ENCODE data around the gene USP12.
"Not testable (repeated sequence)": the region's sequence is repeated elsewhere in the genome, so short reads cannot be mapped to it uniquely, and the experiment has no call there.

Gene USP12

GRCh38 chr13:27123445-27123844 lies 48.2 kb downstream of the USP12 start:
- DNase-seq, result not testable (repeated sequence)

DNA sequence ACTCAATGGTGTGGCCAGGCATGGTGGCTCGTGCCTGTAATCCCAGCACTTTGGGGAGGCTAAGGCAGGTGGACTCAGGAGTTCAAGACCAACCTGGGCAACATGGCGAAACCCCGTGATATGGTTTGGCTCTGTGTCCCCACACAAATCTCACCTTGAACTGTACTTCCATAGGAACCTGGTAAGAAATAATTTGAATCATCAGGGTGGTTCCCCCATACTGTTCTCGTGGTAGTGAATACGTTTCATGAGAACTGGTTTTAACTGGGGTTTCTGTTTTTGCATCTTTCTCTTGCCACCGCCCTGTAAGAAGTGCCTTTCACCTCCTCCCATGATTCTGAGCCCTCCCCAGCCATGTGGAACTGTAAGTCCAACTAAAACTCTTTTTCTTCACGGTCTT lies 49.6 kb downstream of the USP12 start:
- no peak for DNase-seq

DNA sequence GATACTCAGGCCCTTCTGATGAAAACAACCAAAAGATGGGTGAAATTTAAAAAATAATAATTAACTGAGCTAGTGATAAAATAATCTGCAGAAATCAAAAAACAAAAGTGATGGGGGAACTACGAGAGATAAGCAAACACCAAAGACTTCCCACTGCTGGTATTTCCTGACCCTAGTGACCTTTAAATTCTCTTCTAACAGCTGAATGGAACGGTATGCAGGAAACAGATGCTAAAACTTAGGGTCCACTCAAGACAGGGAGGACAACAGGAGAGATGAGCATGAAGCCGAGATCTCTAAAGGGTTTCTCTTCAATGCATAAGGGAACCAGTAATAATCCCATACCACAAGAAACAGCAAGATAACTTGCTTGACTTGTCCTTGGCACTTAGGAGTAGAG lies 50.8 kb downstream of the USP12 start:
- no peak for DNase-seq

GRCh38 chr13:27120011-27120410 lies 51.6 kb downstream of the USP12 start:
- no peak for DNase-seq

- no peak for DNase-seq
Measured at GRCh38 chr13:27118428-27119054, 53.1 kb downstream of the USP12 start.

- no peak for DNase-seq
Measured at GRCh38 chr13:27117952-27118351, 53.7 kb downstream of the USP12 start.

DNA sequence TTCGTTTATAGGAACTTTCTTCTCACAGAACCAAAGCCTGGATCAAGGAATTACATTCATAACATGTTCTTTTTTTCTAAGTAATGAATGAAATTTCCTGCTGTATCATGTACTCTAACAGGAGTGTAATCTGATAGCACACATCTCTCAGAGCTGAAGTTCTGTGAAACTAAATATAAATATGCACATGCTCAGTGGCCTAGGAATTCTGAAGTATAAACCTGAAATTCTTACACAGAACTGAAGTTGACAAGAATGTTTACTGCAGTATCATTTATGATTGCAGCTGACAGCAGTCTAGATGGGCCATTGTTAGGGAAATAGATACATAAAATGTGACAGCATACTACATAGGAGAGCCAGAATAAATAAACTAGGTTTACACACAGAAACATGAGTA lies 54.5 kb downstream of the USP12 start:
- no peak for DNase-seq

DNA sequence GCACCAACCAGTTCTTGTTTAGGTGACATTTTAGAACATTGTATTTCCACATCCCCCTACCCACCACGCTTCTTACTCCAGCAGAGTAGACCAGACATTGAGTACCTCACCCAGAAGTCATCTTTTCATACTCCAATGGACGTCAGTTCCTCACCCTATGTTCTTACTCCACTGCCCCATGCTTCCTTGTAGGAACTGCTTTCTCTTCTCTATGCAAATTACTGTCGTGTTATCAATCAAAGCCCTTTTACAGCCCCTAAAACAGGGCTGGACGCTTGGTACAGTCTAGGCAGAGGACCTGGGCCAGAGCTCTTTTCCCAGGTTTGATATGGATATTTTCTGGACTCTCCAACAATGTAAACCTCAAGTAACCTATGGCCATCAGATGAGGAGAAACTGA lies 58.2 kb downstream of the USP12 start:
- no peak for DNase-seq

- DNase-seq, result no peak
Measured at GRCh38 chr13:27112006-27112405, 59.6 kb downstream of the USP12 start.

GRCh38 chr13:27110056-27110746 lies 61.4 kb downstream of the USP12 start:
- no peak for DNase-seq

DNA sequence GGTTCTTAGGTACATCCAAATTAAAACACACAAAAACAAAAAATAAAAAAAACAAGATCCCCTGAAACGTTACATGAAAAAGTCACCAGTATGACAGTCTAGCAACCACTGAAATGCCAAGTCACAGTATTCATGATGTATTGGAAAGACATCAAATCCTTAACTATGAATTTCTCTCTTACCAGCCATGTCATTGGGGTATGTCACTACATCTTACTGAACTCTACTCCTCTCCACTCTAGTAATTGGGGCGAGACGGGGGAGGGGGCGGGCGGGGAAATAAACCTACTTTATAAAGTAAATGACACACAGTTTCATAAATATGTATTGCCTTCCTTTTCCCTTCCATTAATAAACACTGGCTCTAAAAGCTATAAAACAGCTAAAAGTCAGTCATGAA lies 65.5 kb downstream of the USP12 start:
- DNase-seq, result no peak

GRCh38 chr13:27104606-27105005 lies 67.0 kb downstream of the USP12 start:
- DNase-seq, result no peak

GRCh38 chr13:27101847-27102246 lies 69.8 kb downstream of the USP12 start:
- DNase-seq, result no peak

GRCh38 chr13:27101289-27101688 lies 70.3 kb downstream of the USP12 start:
- DNase-seq, result no peak

DNA sequence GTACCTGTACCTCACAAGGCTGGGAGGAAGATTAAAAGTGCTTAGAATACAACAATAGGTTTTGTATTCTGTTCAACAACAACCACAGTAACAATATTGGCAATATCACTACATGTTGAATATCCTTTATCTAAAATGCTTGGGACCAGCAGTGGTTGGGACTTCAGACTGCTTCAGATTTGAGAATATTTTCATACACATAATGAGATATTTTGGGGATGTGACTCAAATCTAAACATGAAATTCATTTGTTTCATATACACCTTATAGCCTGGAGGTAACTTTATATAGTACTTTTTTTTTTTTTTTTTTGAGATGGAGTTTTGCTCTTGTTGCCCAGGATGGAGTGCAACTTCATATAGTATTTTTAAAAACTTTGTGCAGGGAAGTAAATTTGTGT lies 73.9 kb downstream of the USP12 start:
- no peak for DNase-seq

GRCh38 chr13:27091451-27091850 lies 80.2 kb downstream of the USP12 start:
- no peak for DNase-seq

- DNase-seq, result no peak
Measured at GRCh38 chr13:27088619-27089018, 83.0 kb downstream of the USP12 start.

DNA sequence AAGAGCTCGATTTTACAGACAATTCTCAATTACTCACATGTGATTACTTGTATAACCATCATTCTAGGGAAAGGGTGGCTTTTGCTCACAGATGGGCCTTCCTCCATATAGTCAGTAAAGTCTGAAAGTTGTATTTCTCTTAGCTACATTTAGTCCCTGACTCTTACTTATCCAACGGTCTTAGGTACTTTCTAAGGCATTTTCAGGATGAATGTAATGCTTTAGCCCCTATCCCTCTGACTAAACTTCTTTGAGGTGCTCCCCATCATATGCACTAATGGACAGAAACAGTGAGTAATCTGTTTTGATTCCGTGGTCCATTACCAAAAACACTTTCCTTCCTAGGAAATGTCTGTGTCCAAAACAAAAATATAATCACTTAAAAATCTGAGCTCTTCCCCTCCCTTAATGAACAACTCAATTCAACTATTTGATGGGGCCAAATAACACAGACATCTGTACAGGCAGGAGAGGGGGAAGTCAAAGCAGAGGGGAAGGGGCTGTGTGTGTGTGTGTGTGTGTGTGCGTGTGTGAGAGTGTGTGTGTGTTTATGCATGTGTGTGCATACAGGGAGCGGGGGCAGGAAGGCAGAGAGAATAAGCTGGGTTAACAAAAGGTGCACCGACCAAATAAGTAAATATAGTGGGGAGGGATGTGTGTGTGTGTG lies 84.9 kb downstream of the USP12 start:
- no peak for DNase-seq

GRCh38 chr13:27083183-27083582 lies 88.4 kb downstream of the USP12 start:
- DNase-seq, result no peak

- DNase-seq, result no peak
Measured at GRCh38 chr13:27081893-27082679, 89.5 kb downstream of the USP12 start.

DNA sequence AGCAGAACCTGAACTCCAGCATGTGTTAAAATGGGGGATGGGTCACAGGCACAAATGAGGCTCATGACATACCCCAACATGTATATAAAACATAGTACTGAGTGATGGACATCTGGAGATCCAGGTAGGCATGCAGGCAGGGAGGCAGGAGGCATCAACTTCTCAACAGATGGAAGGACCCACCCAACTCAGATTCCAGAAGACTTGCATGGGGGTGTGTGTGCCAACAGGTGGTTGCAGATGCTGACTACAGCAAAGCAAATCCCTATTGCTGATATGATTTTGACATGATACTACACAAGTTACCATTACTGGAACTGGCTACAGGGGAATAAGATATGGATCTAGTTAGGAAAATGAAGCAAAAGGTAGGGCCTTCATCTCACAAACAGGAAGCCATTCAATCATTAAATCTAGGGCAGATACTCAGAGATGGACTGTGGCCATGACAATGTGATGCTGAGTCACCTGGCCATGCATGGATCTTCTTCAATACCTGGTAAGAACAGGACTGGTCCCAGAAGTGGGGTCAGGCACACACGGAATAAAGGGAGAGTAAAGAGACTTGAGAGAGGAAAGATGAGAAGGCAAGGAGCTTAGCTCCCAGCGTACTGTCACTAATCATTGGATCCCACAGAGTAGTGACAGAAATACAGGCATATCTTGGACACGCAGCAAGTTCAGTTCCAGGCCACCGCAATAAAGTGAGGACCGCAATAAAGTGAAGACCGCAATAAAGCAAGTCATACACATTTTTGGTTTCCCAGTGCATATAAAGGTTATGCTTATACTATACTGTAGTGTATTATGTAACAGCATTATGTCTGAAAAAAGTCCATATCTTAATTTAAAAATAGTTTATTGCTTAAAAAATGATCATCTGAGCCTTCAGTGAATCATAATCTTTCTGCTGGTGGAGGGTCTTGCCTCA lies 91.3 kb downstream of the USP12 start:
- DNase-seq, result no peak

Measured in nucleus accumbens (tissue), 56 donors.